GM18951 (cell line): ENCODE measurements around the gene PDAP1.
A peak's percentile ranks its signal among the peaks of the same experiment; 100 is the strongest.
"Not testable (repeated sequence)": the region's sequence is repeated elsewhere in the genome, so short reads cannot be mapped to it uniquely, and the experiment has no call there.

ENCODE experiments used
- POLR2A ChIP-seq: IDR thresholded peaks from 4 replicates; pipeline ENCODE4 v1.6.1; 2011; ENCODE audit warnings: mild to moderate bottlenecking; ENCODE audit not compliant: insufficient read length, insufficient read depth; ENCODE audit errors: extremely low read depth
- in situ Hi-C: fragments of 300-500 bp; cut with MboI; formaldehyde crosslinking; loops from one replicate; pipeline ENCODE4 v1.12.0; 2022; ENCODE audit warnings: low sequenced_read_pairs, mixed read lengths, inconsistent platforms; ENCODE audit not compliant: unreplicated experiment

Gene PDAP1

GRCh38 chr7:99386584-99387238 is 21.7 kb downstream of the PDAP1 start:
- no peak for TF ChIP-seq POLR2A
- in situ Hi-C loops: no loop called here

- no peak for TF ChIP-seq POLR2A
- in situ Hi-C loops: no loop called here
Measured at GRCh38 chr7:99385564-99385963, 22.8 kb downstream of the PDAP1 start.

GRCh38 chr7:99384523-99384922 is 23.9 kb downstream of the PDAP1 start:
- no peak for TF ChIP-seq POLR2A
- in situ Hi-C loops: no loop called here

- in situ Hi-C loops: no loop called here
Measured at GRCh38 chr7:99383791-99384370, 24.5 kb downstream of the PDAP1 start.

GRCh38 chr7:99383203-99383602 is 25.2 kb downstream of the PDAP1 start:
- TF ChIP-seq POLR2A: no peak
- in situ Hi-C loops: no loop called here

More at GRCh38 chr7:99383791-99384370, 24.5 kb downstream of the PDAP1 start:
- TF ChIP-seq POLR2A: no peak

- in situ Hi-C loops: no loop called here
- no peak for TF ChIP-seq POLR2A
Measured at GRCh38 chr7:99381664-99382075, 26.7 kb downstream of the PDAP1 start.

GRCh38 chr7:99380823-99381663 is 27.4 kb downstream of the PDAP1 start:
- in situ Hi-C loops: no loop called here
- TF ChIP-seq POLR2A: peak; percentile 69

- TF ChIP-seq POLR2A: peak; percentile 62
- in situ Hi-C loops: no loop called here
Measured at GRCh38 chr7:99380032-99380822, 28.2 kb downstream of the PDAP1 start.

- in situ Hi-C loops: not testable (repeated sequence)
Measured at GRCh38 chr7:99379693-99380031, 28.7 kb downstream of the PDAP1 start.

GRCh38 chr7:99379043-99379577 is 29.3 kb downstream of the PDAP1 start:
- peak; percentile 42 for TF ChIP-seq POLR2A
- in situ Hi-C loops: no loop called here

- peak; percentile 75 for TF ChIP-seq POLR2A
- in situ Hi-C loops: no loop called here
Measured at GRCh38 chr7:99375070-99375807, 33.2 kb downstream of the PDAP1 start.
